ENCODE measurements around the gene VSIG4. TPM values are rescaled to one million over a fixed set of nuclear protein-coding genes. Genes with fewer than 3 reads are reported as not detected.
A peak's percentile ranks its signal among the peaks of the same experiment; 100 is the strongest.

The VSIG4 gene
- polyA plus RNA-seq, 3 donors from 2014 or later: not detected

GRCh38 chrX:66021401-66021764, 18.5 kb downstream of the VSIG4 start:
- peak overlapping the region in 4 of 6 donors; percentile 21 to 78 (median 60) for H3K27ac Mint-ChIP-seq
- H3K4me1 Mint-ChIP-seq: peaks cover 50 to 71% of the 10 kb centered on the region in 2 donors
- peaks cover 0 to 6% (median 0%) of the 10 kb centered on the region in 3 donors for H3K36me3 Mint-ChIP-seq
- H3K27me3 Mint-ChIP-seq (ENCODE audit: low read depth in 3 of 3): peaks cover 0 to 8% (median 5%) of the 10 kb centered on the region in 3 donors
- H3K4me3 Mint-ChIP-seq: peak overlapping the region in 1 of 5 donors; percentile 31
- H3K9me3 Mint-ChIP-seq: no peaks in the 10 kb centered on the region
- DNase-seq: no peak

GRCh38 chrX:66020631-66021334, 19.1 kb downstream of the VSIG4 start:
- Mint-ChIP-seq H3K36me3 (peaks cover 0 to 6% (median 0%) of the 10 kb centered on the region in 3 donors), H3K4me3 (peak overlapping the region; percentile 19 to 77 (median 58)), H3K9me3 (no peaks in the 10 kb centered on the region), H3K27ac (peak overlapping the region in 5 of 6 donors; percentile 73 to 91 (median 78)), H3K4me1 (peaks cover 56 to 77% of the 10 kb centered on the region in 2 donors), H3K27me3 (ENCODE audit: low read depth in 3 of 3) (peaks cover 0 to 8% (median 3%) of the 10 kb centered on the region in 3 donors)
- DNase-seq: no peak

- Mint-ChIP-seq H3K27ac (peak overlapping the region in 5 of 6 donors; percentile 35 to 74 (median 50)), H3K4me1 (peaks cover 64 to 85% of the 10 kb centered on the region in 2 donors), H3K36me3 (peaks cover 0 to 6% (median 0%) of the 10 kb centered on the region in 3 donors), H3K9me3 (no peaks in the 10 kb centered on the region), H3K4me3 (peak overlapping the region in 3 of 5 donors; percentile 28 to 58 (median 40)), H3K27me3 (ENCODE audit: low read depth in 3 of 3) (peaks cover 0 to 8% (median 3%) of the 10 kb centered on the region in 3 donors)
- no peak for DNase-seq
Observed at GRCh38 chrX:66019974-66020373, 19.9 kb downstream of the VSIG4 start.

- Mint-ChIP-seq H3K27me3 (ENCODE audit: low read depth in 3 of 3) (peaks cover 0 to 7% (median 3%) of the 10 kb centered on the region in 3 donors), H3K9me3 (no peaks in the 10 kb centered on the region), H3K4me3 (peak overlapping the region in 2 of 5 donors; percentile 0 to 27), H3K4me1 (peaks cover 71 to 88% of the 10 kb centered on the region in 2 donors), H3K27ac (peak overlapping the region in 5 of 6 donors; percentile 7 to 64 (median 25)), H3K36me3 (peaks cover 0 to 6% (median 0%) of the 10 kb centered on the region in 3 donors)
- no peak for DNase-seq
Observed at GRCh38 chrX:66019310-66019652, 20.6 kb downstream of the VSIG4 start.

- Mint-ChIP-seq H3K4me3 (peak overlapping the region in 2 of 5 donors; percentile 31 to 79), H3K27ac (peak overlapping the region in 5 of 6 donors; percentile 7 to 87 (median 64)), H3K36me3 (peaks cover 0 to 6% (median 0%) of the 10 kb centered on the region in 3 donors), H3K4me1 (peaks cover 77 to 88% of the 10 kb centered on the region in 2 donors), H3K9me3 (no peaks in the 10 kb centered on the region), H3K27me3 (ENCODE audit: low read depth in 3 of 3) (peaks cover 0 to 7% (median 3%) of the 10 kb centered on the region in 3 donors)
- DNase-seq: no peak
Observed at GRCh38 chrX:66018585-66019309, 21.1 kb downstream of the VSIG4 start.

- Mint-ChIP-seq H3K27me3 (ENCODE audit: low read depth in 3 of 3) (peaks cover 0 to 7% (median 3%) of the 10 kb centered on the region in 3 donors), H3K36me3 (peaks cover 0 to 6% (median 0%) of the 10 kb centered on the region in 3 donors)
Observed at GRCh38 chrX:66017659-66018170, 22.2 kb downstream of the VSIG4 start.

GRCh38 chrX:66016905-66017658, 22.8 kb downstream of the VSIG4 start:
- H3K9me3 Mint-ChIP-seq: peaks cover 0 to 2% (median 0%) of the 10 kb centered on the region in 6 donors
- peaks cover 0 to 7% (median 3%) of the 10 kb centered on the region in 3 donors for H3K27me3 Mint-ChIP-seq (ENCODE audit: low read depth in 3 of 3)
- peaks cover 93 to 99% of the 10 kb centered on the region in 2 donors for H3K4me1 Mint-ChIP-seq
- peaks cover 0 to 6% (median 0%) of the 10 kb centered on the region in 3 donors for H3K36me3 Mint-ChIP-seq
- no peak for DNase-seq
- H3K27ac Mint-ChIP-seq: peak overlapping the region; percentile 24 to 84 (median 72)
- H3K4me3 Mint-ChIP-seq: peak overlapping the region; percentile 73 to 83 (median 79)

More at GRCh38 chrX:66017659-66018170, 22.2 kb downstream of the VSIG4 start:
- H3K4me3 Mint-ChIP-seq: peak overlapping the region; percentile 73 to 83 (median 79)
- H3K4me1 Mint-ChIP-seq: peaks cover 87 to 93% of the 10 kb centered on the region in 2 donors
- peak overlapping the region; percentile 24 to 84 (median 72) for H3K27ac Mint-ChIP-seq
- no peak for DNase-seq
- no peaks in the 10 kb centered on the region for H3K9me3 Mint-ChIP-seq

GRCh38 chrX:66015900-66016689, 23.8 kb downstream of the VSIG4 start:
- DNase-seq: no peak
- peak overlapping the region; percentile 73 to 83 (median 79) for H3K4me3 Mint-ChIP-seq
- H3K27ac Mint-ChIP-seq: peak overlapping the region; percentile 33 to 84 (median 74)
- H3K36me3 Mint-ChIP-seq: peaks cover 0 to 6% (median 0%) of the 10 kb centered on the region in 3 donors
- peaks cover 92 to 100% of the 10 kb centered on the region in 2 donors for H3K4me1 Mint-ChIP-seq
- H3K9me3 Mint-ChIP-seq: peaks cover 0 to 2% (median 0%) of the 10 kb centered on the region in 6 donors
- peaks cover 0 to 7% (median 2%) of the 10 kb centered on the region in 3 donors for H3K27me3 Mint-ChIP-seq (ENCODE audit: low read depth in 3 of 3)

- DNase-seq: peak; percentile 25 to 45 (median 31)
- H3K27ac Mint-ChIP-seq: peak overlapping the region; percentile 33 to 88 (median 80)
- peaks cover 0 to 3% (median 0%) of the 10 kb centered on the region in 3 donors for H3K36me3 Mint-ChIP-seq
- peaks cover 0 to 2% (median 0%) of the 10 kb centered on the region in 6 donors for H3K9me3 Mint-ChIP-seq
- peak overlapping the region; percentile 73 to 83 (median 79) for H3K4me3 Mint-ChIP-seq
- peaks cover 2 to 7% (median 2%) of the 10 kb centered on the region in 3 donors for H3K27me3 Mint-ChIP-seq (ENCODE audit: low read depth in 3 of 3)
- H3K4me1 Mint-ChIP-seq: peaks cover 87 to 100% of the 10 kb centered on the region in 2 donors
Observed at GRCh38 chrX:66015152-66015831, 24.6 kb downstream of the VSIG4 start.

GRCh38 chrX:66014556-66014955, 25.3 kb downstream of the VSIG4 start:
- no peak for DNase-seq
- Mint-ChIP-seq H3K36me3 (peaks cover 0 to 3% (median 0%) of the 10 kb centered on the region in 3 donors), H3K4me3 (peak overlapping the region; percentile 13 to 83 (median 79)), H3K27ac (peak overlapping the region; percentile 73 to 89 (median 81)), H3K27me3 (ENCODE audit: low read depth in 3 of 3) (peaks cover 2 to 4% (median 2%) of the 10 kb centered on the region in 3 donors), H3K9me3 (peaks cover 0 to 2% (median 0%) of the 10 kb centered on the region in 6 donors), H3K4me1 (peaks cover 81 to 93% of the 10 kb centered on the region in 2 donors)

GRCh38 chrX:66014084-66014483, 25.8 kb downstream of the VSIG4 start:
- Mint-ChIP-seq H3K27me3 (ENCODE audit: low read depth in 3 of 3) (peaks cover 2 to 4% (median 2%) of the 10 kb centered on the region in 3 donors), H3K27ac (peak overlapping the region; percentile 28 to 89 (median 80)), H3K36me3 (no peaks in the 10 kb centered on the region), H3K9me3 (peaks cover 0 to 2% (median 0%) of the 10 kb centered on the region in 6 donors), H3K4me3 (peak overlapping the region in 3 of 5 donors; percentile 29 to 79 (median 51)), H3K4me1 (peaks cover 77 to 89% of the 10 kb centered on the region in 2 donors)
- no peak for DNase-seq
